Aorta (tissue), 5 donors: ENCODE results near the gene BCL6. TPM values are rescaled to one million over a fixed set of nuclear protein-coding genes. Genes with fewer than 3 reads are reported as not detected.

Experiments used
- ATAC-seq: fragments of 200-7000 bp; cut with Tn5 transposase; one replicate; pipeline ENCODE4 v1.9.1; 2022; ENCODE audit warnings: moderate library complexity; ENCODE audit not compliant: low FRiP score
- DNase-seq, 2 donors: peaks; one replicate each; pipeline ENCODE4 v3.0.0-alpha.2; 2020
- H3K27ac ChIP-seq, 2 donors: one replicate each; pipeline ENCODE4 v1.5.1; 2013; ENCODE audit warnings: low read length in 2 of 2, mild to moderate bottlenecking in 2 of 2, moderate library complexity in 2 of 2, control low read depth in 1 of 2, inconsistent platforms in 1 of 2, low read depth in 1 of 2
- H3K27me3 ChIP-seq, 2 donors: one replicate each; pipeline ENCODE4 v1.6.1; 2013; ENCODE audit warnings: control low read depth in 1 of 2, low read length in 1 of 2, mild to moderate bottlenecking in 1 of 2, moderate library complexity in 1 of 2; ENCODE audit not compliant: insufficient read depth in 2 of 2, control insufficient read depth in 1 of 2
- H3K36me3 ChIP-seq, 2 donors: one replicate each; pipeline ENCODE4 v1.6.1; 2013; ENCODE audit warnings: control low read depth in 1 of 2, low read length in 1 of 2, mild to moderate bottlenecking in 1 of 2; ENCODE audit not compliant: insufficient read depth in 2 of 2, control insufficient read depth in 1 of 2
- H3K4me1 ChIP-seq, 2 donors: one replicate each; pipeline ENCODE4 v1.6.1; 2013; ENCODE audit warnings: low read length in 2 of 2, control low read depth in 1 of 2, mild to moderate bottlenecking in 1 of 2, moderate library complexity in 1 of 2; ENCODE audit not compliant: insufficient read depth in 2 of 2, control insufficient read depth in 1 of 2
- H3K4me3 ChIP-seq, 2 donors: one replicate each; pipeline ENCODE4 v1.5.1; 2013; ENCODE audit warnings: low read length in 2 of 2, control low read depth in 1 of 2, mild to moderate bottlenecking in 1 of 2
- H3K9me3 ChIP-seq: one replicate; pipeline ENCODE4 v1.6.1; 2013; ENCODE audit warnings: mild to moderate bottlenecking, low read length; ENCODE audit not compliant: control insufficient read depth
- WGBS, 2 donors: extraction: QIAGEN DNeasy Blood & Tissue Kit; methylation state at CpG; one replicate each; pipeline ENCODE4 v1.1.7; 2013; 5-methylcytosine and 5-hydroxymethylcytosine counted together
- intact Hi-C, 2 donors: fragments of 100-400 bp; cut with DNase I; formaldehyde crosslinking; loops; one replicate each; pipeline versions ENCODE4 v1.14.2 to v1.15.0; 2022
- long read RNA-seq, 2 donors: library from polyadenylated mRNA; unstranded; transcript quantifications; one replicate each; pipeline ENCODE4 v2.0.0, GENCODE V29; 2020 to 2021
- polyA plus RNA-seq, 2 donors: library from polyadenylated mRNA; stranded (reverse); fragments of 200-250 nt; gene quantifications; one replicate each; pipeline ENCODE4 v1.2.3, GENCODE V29; 2013
- total RNA-seq, 2 donors: library from RNA; stranded (reverse); fragmentation: NEBNext Ultra II Directional; extraction: Animal tissue kit (Norgen Biotek cat#: 25700); gene quantifications; one replicate each; pipeline ENCODE4 v1.2.1, GENCODE V29; 2021
- donor health status: healthy with polysubstance abuse.
- donor health status: Bipolar disorder and iron deficiency.
- donor health status: DM: no; HTN: no; CAD: no.
- donor health status: DM: no; HTN: no; CAD: no.
- donor health status: DM: yes; HTN: yes; CAD: no.

Gene BCL6
- total RNA-seq, result 100 to 1,000 TPM; 136 to 154 TPM
- 10 to 100 TPM; 16.7 to 60.8 TPM for polyA plus RNA-seq
- long read RNA-seq, donor 1, partial matches to known transcripts, result 0 of 53 reads
- long read RNA-seq, donor 1, other reads (novel, unspliced or antisense), result 53 of 53 reads
- long read RNA-seq, donor 2, partial matches to known transcripts, result 21 of 56 reads
- long read RNA-seq, donor 2, other reads (novel, unspliced or antisense), result 34 of 56 reads

- DNase-seq (peak; percentile 96), ATAC-seq (peak; percentile 88)
- intact Hi-C loops, result loop anchor here (2.0 to 10.0 kb wide), 11 partner anchors 307 to 1203 kb away; no protein-coding TSS in a partner anchor
- H3K27me3 ChIP-seq, result no peaks in the 10 kb centered on the region
- WGBS, 2 donors, result 0 to 1% methylated on average over 40 of the region's 40 CpGs
- H3K36me3 ChIP-seq, result no peaks in the 10 kb centered on the region
- peak within 1 kb of the TSS; percentile 84 to 90 for H3K4me3 ChIP-seq
- H3K4me1 ChIP-seq, result peaks cover 0 to 6% of the 10 kb centered on the region in 2 donors
- no peaks in the 10 kb centered on the region for H3K9me3 ChIP-seq
- peak within 1 kb of the TSS; percentile 99 to 100 for H3K27ac ChIP-seq
Observed at GRCh38 chr3:187745201-187746058, at the start of gene BCL6. Gene BCL6 (minus strand): TSS chr3:187745468. CDS start chr3:187733693, 11,775 bp downstream.

- intact Hi-C loops, result no loop called here
- no peak overlapping the region for H3K4me3 ChIP-seq
- no peaks in the 10 kb centered on the region for H3K36me3 ChIP-seq
- no peak overlapping the region for H3K27ac ChIP-seq
- ATAC-seq (no peak), DNase-seq (no peak)
- H3K4me1 ChIP-seq, result no peaks in the 10 kb centered on the region
- no peaks in the 10 kb centered on the region for H3K9me3 ChIP-seq
- H3K27me3 ChIP-seq, result no peaks in the 10 kb centered on the region
- WGBS, 2 donors, result 95 to 98% methylated on average over 4 of the region's 4 CpGs
Observed at GRCh38 chr3:187794731-187795130, 49.5 kb upstream of the BCL6 start.

GRCh38 chr3:187793618-187794017 is 48.4 kb upstream of the BCL6 start:
- no peaks in the 10 kb centered on the region for H3K27me3 ChIP-seq

GRCh38 chr3:187792521-187792920 is 47.3 kb upstream of the BCL6 start:
- Histone ChIP-seq H3K4me3 (no peak overlapping the region), H3K36me3 (no peaks in the 10 kb centered on the region), H3K27ac (no peak overlapping the region), H3K27me3 (no peaks in the 10 kb centered on the region), H3K9me3 (no peaks in the 10 kb centered on the region), H3K4me1 (no peaks in the 10 kb centered on the region)
- ATAC-seq (no peak), DNase-seq (no peak)
- WGBS, 2 donors, result 89 to 93% methylated on average over 3 of the region's 3 CpGs
- intact Hi-C loops, result no loop called here

More at GRCh38 chr3:187793618-187794017, 48.4 kb upstream of the BCL6 start:
- intact Hi-C loops, result no loop called here
- Histone ChIP-seq H3K27ac (no peak overlapping the region), H3K9me3 (no peaks in the 10 kb centered on the region), H3K36me3 (no peaks in the 10 kb centered on the region), H3K4me1 (no peaks in the 10 kb centered on the region), H3K4me3 (no peak overlapping the region)
- ATAC-seq (no peak), DNase-seq (no peak)
- WGBS, 2 donors, result 95 to 98% methylated on average over 2 of the region's 2 CpGs

GRCh38 chr3:187789872-187790271 is 44.6 kb upstream of the BCL6 start:
- Histone ChIP-seq H3K4me1 (no peaks in the 10 kb centered on the region), H3K4me3 (no peak overlapping the region), H3K9me3 (no peaks in the 10 kb centered on the region), H3K27me3 (no peaks in the 10 kb centered on the region), H3K27ac (no peak overlapping the region), H3K36me3 (no peaks in the 10 kb centered on the region)
- ATAC-seq (no peak), DNase-seq (no peak)
- 80 to 83% methylated on average over 3 of the region's 3 CpGs for WGBS, 2 donors
- intact Hi-C loops, result no loop called here

- Histone ChIP-seq H3K4me3 (no peak overlapping the region), H3K4me1 (no peaks in the 10 kb centered on the region), H3K9me3 (no peaks in the 10 kb centered on the region), H3K27me3 (no peaks in the 10 kb centered on the region), H3K27ac (no peak overlapping the region), H3K36me3 (no peaks in the 10 kb centered on the region)
- intact Hi-C loops, result no loop called here
- WGBS, 2 donors, result 90% methylated on average over 5 of the region's 5 CpGs
- DNase-seq, result no peak
- ATAC-seq, result no peak
Observed at GRCh38 chr3:187788984-187789857, 44.0 kb upstream of the BCL6 start.

GRCh38 chr3:187783098-187783497 is 37.8 kb upstream of the BCL6 start:
- ATAC-seq (no peak), DNase-seq (no peak)
- intact Hi-C loops, result no loop called here
- WGBS, 2 donors, result 38 to 44% methylated on average over 2 of the region's 2 CpGs
- H3K27me3 ChIP-seq, result no peaks in the 10 kb centered on the region
- no peaks in the 10 kb centered on the region for H3K4me1 ChIP-seq
- H3K27ac ChIP-seq, result no peak overlapping the region
- no peaks in the 10 kb centered on the region for H3K36me3 ChIP-seq
- H3K9me3 ChIP-seq, result no peaks in the 10 kb centered on the region
- H3K4me3 ChIP-seq, result no peak overlapping the region

GRCh38 chr3:187782006-187782405 is 36.7 kb upstream of the BCL6 start:
- 93 to 95% methylated on average over 3 of the region's 3 CpGs for WGBS, 2 donors
- Histone ChIP-seq H3K36me3 (no peaks in the 10 kb centered on the region), H3K27ac (no peak overlapping the region), H3K4me3 (no peak overlapping the region), H3K4me1 (no peaks in the 10 kb centered on the region), H3K9me3 (no peaks in the 10 kb centered on the region), H3K27me3 (no peaks in the 10 kb centered on the region)
- intact Hi-C loops, result no loop called here
- no peak for ATAC-seq
- DNase-seq, result no peak
